Karpas-422 (cell line): ENCODE data around the gene COQ8A. TPM values are rescaled to one million over a fixed set of nuclear protein-coding genes. Genes with fewer than 3 reads are reported as not detected.
"Not testable (repeated sequence)": the region's sequence is repeated elsewhere in the genome, so short reads cannot be mapped to it uniquely, and the experiment has no call there.

Experiments
- DNase-seq: peaks from one replicate; pipeline ENCODE4 v3.0.0-alpha.2; 2015
- H2AFZ ChIP-seq: fragments of 200-600 bp; sonication (generic); 2 replicates; pipeline ENCODE4 v1.6.1; 2014; ENCODE audit warnings: antibody characterized with exemption, low read length, mixed read lengths
- H3K27ac ChIP-seq: fragments of 200-600 bp; sonication (generic); 2 replicates; pipeline ENCODE4 v1.5.1; 2014; ENCODE audit warnings: mild to moderate bottlenecking, low read length, moderate library complexity
- H3K27me3 ChIP-seq: fragments of 200-600 bp; sonication (generic); 2 replicates; pipeline ENCODE4 v1.6.1; 2014; ENCODE audit warnings: low read length, mixed read lengths
- H3K36me3 ChIP-seq: fragments of 200-600 bp; sonication (generic); 2 replicates; pipeline ENCODE4 v1.6.1; 2014; ENCODE audit warnings: low read length, mixed read lengths; ENCODE audit not compliant: insufficient read depth
- H3K4me1 ChIP-seq: fragments of 200-600 bp; sonication (generic); 2 replicates; pipeline ENCODE4 v1.6.1; 2014; ENCODE audit warnings: mild to moderate bottlenecking, low read length, mixed read lengths
- H3K4me2 ChIP-seq: fragments of 200-600 bp; sonication (generic); 2 replicates; pipeline ENCODE4 v1.6.1; 2014; ENCODE audit warnings: low read length, low read depth, mild to moderate bottlenecking; ENCODE audit not compliant: poor library complexity, severe bottlenecking
- H3K4me3 ChIP-seq: fragments of 200-600 bp; sonication (generic); 2 replicates; pipeline ENCODE4 v1.5.1; 2014; ENCODE audit warnings: mild to moderate bottlenecking, antibody characterized with exemption, low read length, mixed read lengths
- H3K79me2 ChIP-seq: fragments of 200-600 bp; sonication (generic); 2 replicates; pipeline ENCODE4 v1.6.1; 2014; ENCODE audit warnings: mild to moderate bottlenecking, low read length, mixed read lengths
- H3K9ac ChIP-seq: fragments of 200-600 bp; sonication (generic); 2 replicates; pipeline ENCODE4 v1.6.0; 2014; ENCODE audit warnings: low read length
- H3K9me2 ChIP-seq: fragments of 200-600 bp; sonication (generic), shearing (Covaris generic); replicated peaks from 2 replicates; pipeline ENCODE4 v1.6.0; 2014; ENCODE audit warnings: mild to moderate bottlenecking, low read length, moderate library complexity; ENCODE audit not compliant: insufficient read depth
- H3K9me3 ChIP-seq: fragments of 300-700, 200-600 bp; sonication (generic); 2 replicates; pipeline ENCODE4 v1.6.1; 2014; ENCODE audit warnings: low read length, mixed read lengths
- H4K20me1 ChIP-seq: fragments of 200-600 bp; sonication (generic); 2 replicates; pipeline ENCODE4 v1.6.1; 2014; ENCODE audit warnings: mild to moderate bottlenecking, antibody characterized with exemption, low read length, low read depth; ENCODE audit not compliant: insufficient read depth
- total RNA-seq: library from RNA; depleted of rRNA; stranded (reverse); fragments of >200 nt; shearing (Covaris generic); gene quantifications from 2 replicates; pipeline ENCODE4 v1.2.3, GENCODE V29; 2014; ENCODE audit warnings: low replicate concordance

Gene COQ8A
- total RNA-seq, 1 experiment from 2014 or later = 12.7 TPM

- Histone ChIP-seq H3K9me2 (no peaks in the 10 kb centered on the region), H3K4me1 (no peaks in the 10 kb centered on the region), H4K20me1 (peaks cover 42% of the 10 kb centered on the region; the same call in 1 of the 2 replicates), H3K27ac (no peak overlapping the region), H3K36me3 (no peaks in the 10 kb centered on the region), H3K79me2 (no peaks in the 10 kb centered on the region), H3K4me3 (no peak overlapping the region), H3K9me3 (0 out of 2 replicates have a peak, but pooled peaks cover 3% of the 10 kb centered on the region), H3K4me2 (no peak overlapping the region), H3K9ac (no peak overlapping the region), H3K27me3 (peaks cover 3% of the 10 kb centered on the region; the same call in 1 of the 2 replicates), H2AFZ (no peak overlapping the region)
- DNase-seq = no peak
Observed at GRCh38 chr1:226950316-226950715, 10.2 kb downstream of the COQ8A start.

GRCh38 chr1:226950871-226951270, 10.8 kb downstream of the COQ8A start:
- Histone ChIP-seq H2AFZ (no peak overlapping the region), H3K9me2 (no peaks in the 10 kb centered on the region), H3K9ac (no peak overlapping the region), H3K27ac (no peak overlapping the region), H3K4me2 (no peak overlapping the region), H3K27me3 (peaks cover 3% of the 10 kb centered on the region; the same call in 1 of the 2 replicates), H3K4me3 (no peak overlapping the region), H3K79me2 (no peaks in the 10 kb centered on the region), H3K4me1 (no peaks in the 10 kb centered on the region), H3K36me3 (no peaks in the 10 kb centered on the region), H3K9me3 (0 out of 2 replicates have a peak, but pooled peaks cover 3% of the 10 kb centered on the region), H4K20me1 (peaks cover 42% of the 10 kb centered on the region; the same call in 1 of the 2 replicates)
- DNase-seq = no peak

GRCh38 chr1:226951286-226952117, 11.4 kb downstream of the COQ8A start:
- no peak overlapping the region for H3K4me2 ChIP-seq
- peaks cover 40% of the 10 kb centered on the region; the same call in 1 of the 2 replicates for H4K20me1 ChIP-seq

GRCh38 chr1:226952118-226952441, 12.0 kb downstream of the COQ8A start:
- Histone ChIP-seq H3K9me2 (no peaks in the 10 kb centered on the region), H3K4me2 (no peak overlapping the region), H3K9ac (no peak overlapping the region), H3K27me3 (peaks cover 3% of the 10 kb centered on the region; the same call in 1 of the 2 replicates), H3K4me1 (no peaks in the 10 kb centered on the region), H3K79me2 (no peaks in the 10 kb centered on the region), H3K9me3 (0 out of 2 replicates have a peak, but pooled peaks cover 3% of the 10 kb centered on the region), H4K20me1 (peaks cover 36% of the 10 kb centered on the region; the same call in 1 of the 2 replicates), H2AFZ (no peak overlapping the region), H3K27ac (no peak overlapping the region), H3K36me3 (no peaks in the 10 kb centered on the region), H3K4me3 (no peak overlapping the region)
- DNase-seq = no peak

More at GRCh38 chr1:226951286-226952117, 11.4 kb downstream of the COQ8A start:
- no peak overlapping the region for H3K27ac ChIP-seq
- H3K79me2 ChIP-seq = no peaks in the 10 kb centered on the region
- 0 out of 2 replicates have a peak, but pooled peaks cover 3% of the 10 kb centered on the region for H3K9me3 ChIP-seq
- H3K9me2 ChIP-seq = no peaks in the 10 kb centered on the region
- H3K27me3 ChIP-seq = peaks cover 3% of the 10 kb centered on the region; the same call in 1 of the 2 replicates
- no peaks in the 10 kb centered on the region for H3K36me3 ChIP-seq
- no peak overlapping the region for H2AFZ ChIP-seq
- no peak for DNase-seq
- H3K4me1 ChIP-seq = no peaks in the 10 kb centered on the region
- no peak overlapping the region for H3K9ac ChIP-seq
- H3K4me3 ChIP-seq = no peak overlapping the region

- no peaks in the 10 kb centered on the region for H3K27me3 ChIP-seq
- H4K20me1 ChIP-seq = peaks cover 32% of the 10 kb centered on the region; the same call in 1 of the 2 replicates
- H3K36me3 ChIP-seq = no peaks in the 10 kb centered on the region
- H3K79me2 ChIP-seq = no peaks in the 10 kb centered on the region
- no peaks in the 10 kb centered on the region for H3K9me2 ChIP-seq
- H3K4me2 ChIP-seq = no peak overlapping the region
- no peak overlapping the region for H3K4me3 ChIP-seq
- H3K9ac ChIP-seq = no peak overlapping the region
- H3K9me3 ChIP-seq = peaks cover 7% of the 10 kb centered on the region; the same call in 1 of the 2 replicates
- no peak overlapping the region for H3K27ac ChIP-seq
- no peaks in the 10 kb centered on the region for H3K4me1 ChIP-seq
- DNase-seq = no peak
- H2AFZ ChIP-seq = no peak overlapping the region
Observed at GRCh38 chr1:226953175-226953800, 13.2 kb downstream of the COQ8A start.

GRCh38 chr1:226954337-226954736, 14.2 kb downstream of the COQ8A start:
- Histone ChIP-seq H3K27ac (no peak overlapping the region), H2AFZ (no peak overlapping the region), H3K27me3 (no peaks in the 10 kb centered on the region), H4K20me1 (peaks cover 23% of the 10 kb centered on the region; the same call in 1 of the 2 replicates), H3K4me3 (no peak overlapping the region), H3K4me2 (no peak overlapping the region), H3K9me2 (no peaks in the 10 kb centered on the region), H3K36me3 (no peaks in the 10 kb centered on the region; the same call in 1 of the 2 replicates), H3K79me2 (no peaks in the 10 kb centered on the region), H3K9ac (no peak overlapping the region), H3K4me1 (no peaks in the 10 kb centered on the region), H3K9me3 (peaks cover 7% of the 10 kb centered on the region; the same call in 1 of the 2 replicates)
- no peak for DNase-seq

- no peak for DNase-seq
- Histone ChIP-seq H4K20me1 (peaks cover 19% of the 10 kb centered on the region; the same call in 1 of the 2 replicates), H3K79me2 (0 out of 2 replicates have a peak, but pooled peaks cover 4% of the 10 kb centered on the region)
Observed at GRCh38 chr1:226954777-226955176, 14.7 kb downstream of the COQ8A start.

GRCh38 chr1:226955857-226956256, 15.8 kb downstream of the COQ8A start:
- H3K9me2 ChIP-seq, H3K9ac ChIP-seq, H3K4me3 ChIP-seq, H3K4me2 ChIP-seq, H3K36me3 ChIP-seq, H2AFZ ChIP-seq, H3K4me1 ChIP-seq, H3K79me2 ChIP-seq, DNase-seq, H3K27ac ChIP-seq, H4K20me1 ChIP-seq, H3K27me3 ChIP-seq: not testable (repeated sequence)
- H3K9me3 ChIP-seq = peaks cover 15% of the 10 kb centered on the region

More at GRCh38 chr1:226954777-226955176, 14.7 kb downstream of the COQ8A start:
- Histone ChIP-seq H3K4me1 (no peaks in the 10 kb centered on the region), H3K4me2 (no peak overlapping the region), H3K9me3 (peaks cover 10% of the 10 kb centered on the region; the same call in 1 of the 2 replicates), H3K36me3 (no peaks in the 10 kb centered on the region; the same call in 1 of the 2 replicates), H3K9me2 (no peaks in the 10 kb centered on the region), H3K27ac (no peak overlapping the region), H3K9ac (no peak overlapping the region), H3K27me3 (no peaks in the 10 kb centered on the region), H2AFZ (no peak overlapping the region), H3K4me3 (no peak overlapping the region)
